Mammary epithelial cell (primary cell): ENCODE data around the gene CSH1.

Experiments used
- CTCF ChIP-seq, 2 donors: IDR thresholded peaks in 1 of 2; conservative IDR thresholded peaks in 1 of 2; 2 replicates each; pipeline ENCODE4 v1.5.1; 2011 to 2012; ENCODE audit warnings: inconsistent platforms in 2 of 2, low read length in 2 of 2, mild to moderate bottlenecking in 2 of 2, control low read depth in 1 of 2, low read depth in 1 of 2; ENCODE audit not compliant: insufficient read depth in 1 of 2; ENCODE audit errors: extremely low read depth in 1 of 2
- EZH2 ChIP-seq: IDR thresholded peaks from 2 replicates; pipeline ENCODE4 v1.6.1; 2012; ENCODE audit warnings: low read length, inconsistent platforms, borderline replicate concordance

GRCh38 chr17:63914471-63914870 lies 18.1 kb upstream of the CSH1 start:
- no peak for TF ChIP-seq CTCF (conservative IDR thresholded peaks at IDR 0.05 in 1 of 2, IDR thresholded peaks at IDR 0.05 in 1 of 2; ENCODE audit: extremely low read depth in 1 of 2, insufficient read depth in 1 of 2, low read depth in 1 of 2, low read length in 2 of 2)
- no peak for TF ChIP-seq EZH2
